NCI-H1092 treated with DMSO at 0.1 percent for 48 hours (cell line): Measurements from ENCODE around the gene GLB1L2.
"Not testable (repeated sequence)": the region's sequence is repeated elsewhere in the genome, so short reads cannot be mapped to it uniquely, and the experiment has no call there.

ENCODE experiments used
- DNase-seq: peaks from one replicate; lab custom pipeline; 2025; lab: John Stamatoyannopoulos, UW

GLB1L2 gene, protein sequence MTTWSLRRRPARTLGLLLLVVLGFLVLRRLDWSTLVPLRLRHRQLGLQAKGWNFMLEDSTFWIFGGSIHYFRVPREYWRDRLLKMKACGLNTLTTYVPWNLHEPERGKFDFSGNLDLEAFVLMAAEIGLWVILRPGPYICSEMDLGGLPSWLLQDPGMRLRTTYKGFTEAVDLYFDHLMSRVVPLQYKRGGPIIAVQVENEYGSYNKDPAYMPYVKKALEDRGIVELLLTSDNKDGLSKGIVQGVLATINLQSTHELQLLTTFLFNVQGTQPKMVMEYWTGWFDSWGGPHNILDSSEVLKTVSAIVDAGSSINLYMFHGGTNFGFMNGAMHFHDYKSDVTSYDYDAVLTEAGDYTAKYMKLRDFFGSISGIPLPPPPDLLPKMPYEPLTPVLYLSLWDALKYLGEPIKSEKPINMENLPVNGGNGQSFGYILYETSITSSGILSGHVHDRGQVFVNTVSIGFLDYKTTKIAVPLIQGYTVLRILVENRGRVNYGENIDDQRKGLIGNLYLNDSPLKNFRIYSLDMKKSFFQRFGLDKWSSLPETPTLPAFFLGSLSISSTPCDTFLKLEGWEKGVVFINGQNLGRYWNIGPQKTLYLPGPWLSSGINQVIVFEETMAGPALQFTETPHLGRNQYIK

DNA sequence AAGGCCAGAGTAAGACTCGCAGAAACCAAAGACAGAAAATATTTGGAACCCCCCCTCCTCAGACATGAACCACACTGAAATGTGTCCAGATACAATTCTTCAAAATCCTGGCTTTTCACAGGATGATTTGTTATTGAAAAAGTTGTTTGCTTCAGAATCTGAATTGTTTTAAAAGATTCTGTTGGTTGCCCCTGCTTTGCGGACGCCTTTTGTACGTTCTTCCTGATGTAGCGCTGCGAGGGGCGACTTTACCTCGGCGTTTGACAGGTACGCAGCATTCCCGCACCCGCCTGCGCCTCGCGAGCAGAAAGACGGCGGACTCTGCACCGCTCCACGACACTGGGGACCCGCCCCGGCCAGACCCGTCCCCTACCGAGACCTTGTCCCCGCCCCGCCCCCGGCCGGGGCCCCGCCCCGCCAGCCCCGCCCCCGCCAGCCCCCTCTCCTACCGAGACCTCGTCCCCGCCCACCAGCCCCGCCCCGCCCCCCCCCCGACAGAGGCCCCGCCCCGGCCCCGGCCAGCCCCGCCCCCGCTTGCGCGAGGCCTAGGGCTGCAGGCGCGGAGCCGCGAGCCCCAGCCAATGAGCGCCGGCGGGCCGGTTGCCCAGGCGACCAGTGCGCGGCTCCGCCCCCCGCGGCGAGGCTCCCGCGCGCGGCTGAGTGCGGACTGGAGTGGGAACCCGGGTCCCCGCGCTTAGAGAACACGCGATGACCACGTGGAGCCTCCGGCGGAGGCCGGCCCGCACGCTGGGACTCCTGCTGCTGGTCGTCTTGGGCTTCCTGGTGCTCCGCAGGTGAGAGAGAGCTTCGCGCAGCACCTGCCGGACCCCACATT is at the start of gene GLB1L2:
Gene GLB1L2 (plus strand): TSS at position 635 of the 835 bp plus-strand sequence. CDS start 74 bp downstream, at position 709.
- DNase-seq: peak; percentile 82

DNA sequence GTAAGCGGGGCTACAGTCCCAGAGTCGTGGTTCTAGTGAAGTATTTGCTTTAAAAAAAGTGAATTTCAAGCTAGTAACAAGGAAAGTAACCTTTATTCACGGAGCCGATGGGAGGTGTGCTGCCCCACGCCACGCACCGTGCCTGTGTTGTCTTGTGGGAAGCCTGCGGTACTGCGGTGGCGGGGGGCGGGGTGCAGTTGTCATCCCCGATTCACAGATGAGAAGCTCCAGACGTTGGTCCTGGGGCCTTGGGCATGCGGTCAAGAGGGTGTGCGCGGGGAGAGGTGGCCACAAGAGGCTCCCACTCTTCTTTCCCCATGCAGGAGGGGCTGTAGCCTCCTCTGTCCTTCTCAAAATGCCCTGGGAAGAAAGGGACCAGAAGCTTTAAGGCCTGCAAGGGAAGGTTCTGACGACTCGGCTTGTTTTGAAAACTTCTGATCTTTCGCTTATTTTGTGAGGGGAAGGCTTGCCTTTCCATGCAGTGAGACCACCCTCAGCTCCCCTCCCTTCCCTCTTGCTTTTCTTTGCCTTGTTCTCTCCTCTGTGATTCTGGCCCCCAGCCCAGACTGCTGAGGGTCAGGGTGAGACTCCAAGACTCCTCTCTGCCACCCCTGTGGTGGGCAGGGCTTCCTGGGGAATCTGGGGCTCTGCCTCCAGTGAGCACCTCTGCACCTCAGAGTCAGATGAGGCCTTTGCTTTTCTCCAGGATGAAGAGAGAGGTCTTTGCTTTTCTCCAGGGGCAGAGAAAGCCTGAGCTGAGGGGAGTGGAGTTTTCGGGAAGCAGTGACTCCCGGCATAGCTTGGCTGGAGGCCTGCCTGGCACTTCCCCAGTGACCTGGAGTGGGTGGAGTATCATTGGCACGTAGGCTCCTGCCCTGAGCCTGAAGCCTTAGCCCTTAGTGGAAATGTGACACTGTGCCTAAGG is 49.4 kb upstream of the GLB1L2 start:
- no peak for DNase-seq

DNA sequence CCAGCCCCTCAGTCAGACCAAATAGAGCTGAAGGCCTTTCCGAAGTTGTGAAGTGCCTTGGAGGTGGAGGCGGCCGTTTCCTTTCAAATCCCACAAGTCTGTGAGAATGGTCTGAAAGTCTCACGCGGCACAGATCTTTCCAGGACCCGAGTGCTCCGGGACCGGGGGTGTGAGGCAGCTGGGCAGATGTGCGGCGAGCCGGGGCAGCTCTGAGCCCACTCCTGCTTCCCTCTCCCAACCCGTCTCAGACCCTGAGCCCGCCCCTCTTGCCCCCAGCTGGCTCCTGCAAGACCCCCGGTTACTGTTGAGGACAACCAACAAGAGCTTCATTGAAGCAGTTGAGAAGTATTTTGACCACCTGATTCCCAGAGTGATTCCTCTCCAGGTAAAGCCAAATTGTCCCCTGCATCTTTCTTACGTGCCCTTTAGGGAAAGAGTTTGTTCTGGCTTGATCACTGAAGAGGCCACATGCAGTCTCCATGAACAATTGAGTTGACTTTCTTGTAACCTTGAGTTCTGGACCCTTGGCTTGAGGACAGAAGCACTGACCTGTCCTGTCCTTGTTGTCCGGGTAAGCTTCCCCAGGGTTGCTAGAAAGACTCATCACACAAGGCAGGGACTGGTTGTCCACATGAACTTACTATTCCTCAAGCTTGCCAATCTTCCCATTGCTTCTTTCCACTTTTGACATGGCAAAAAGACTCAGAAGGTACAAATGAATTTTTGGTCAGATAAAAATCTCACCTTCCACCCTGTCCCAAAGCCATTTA is 48.1 kb upstream of the GLB1L2 start:
- DNase-seq: no peak

DNA sequence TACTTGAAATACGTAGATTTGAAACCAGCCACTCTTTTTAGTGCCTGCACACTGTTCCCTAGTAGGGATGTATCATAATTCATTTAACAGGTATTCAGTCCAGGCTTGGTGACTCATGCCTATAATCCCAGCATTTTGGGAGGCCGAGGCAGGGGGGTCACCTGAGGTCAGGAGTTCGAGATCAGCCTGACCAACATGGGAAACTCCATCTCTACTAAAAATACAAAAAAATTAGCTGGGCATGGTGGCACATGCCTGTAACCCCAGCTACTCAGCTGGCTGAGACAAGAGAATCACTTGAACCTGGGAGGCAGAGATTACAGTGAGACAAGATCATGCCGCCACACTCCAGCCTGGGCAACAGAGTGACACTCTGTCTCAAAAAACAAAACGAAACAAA is 47.4 kb upstream of the GLB1L2 start:
- not testable (repeated sequence) for DNase-seq

- no peak for DNase-seq
Observed at GRCh38 chr11:134287561-134287960, 44.2 kb upstream of the GLB1L2 start.

GRCh38 chr11:134288486-134288885 is 43.3 kb upstream of the GLB1L2 start:
- no peak for DNase-seq

DNA sequence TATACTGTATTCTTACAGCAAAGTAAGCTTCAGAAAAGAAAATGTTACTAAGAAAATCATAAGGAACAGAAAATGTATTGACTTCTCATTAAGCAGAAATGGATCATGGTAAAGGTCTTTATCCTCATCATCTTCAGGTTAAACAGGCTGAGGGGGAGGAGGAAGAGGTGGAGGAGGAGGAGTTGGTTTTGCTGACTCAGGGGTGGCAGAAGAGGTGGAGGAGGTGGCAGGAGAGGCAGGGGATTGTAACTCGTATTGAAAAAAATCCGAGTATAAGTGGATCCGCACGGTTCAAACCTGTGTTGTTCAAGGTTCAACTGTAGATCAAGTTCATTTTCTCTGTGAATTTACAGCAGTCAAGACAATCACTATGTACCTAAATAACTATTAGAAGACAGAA is 42.6 kb upstream of the GLB1L2 start:
- DNase-seq: no peak

- DNase-seq: no peak
Observed at GRCh38 chr11:134289789-134290188, 42.0 kb upstream of the GLB1L2 start.

DNA sequence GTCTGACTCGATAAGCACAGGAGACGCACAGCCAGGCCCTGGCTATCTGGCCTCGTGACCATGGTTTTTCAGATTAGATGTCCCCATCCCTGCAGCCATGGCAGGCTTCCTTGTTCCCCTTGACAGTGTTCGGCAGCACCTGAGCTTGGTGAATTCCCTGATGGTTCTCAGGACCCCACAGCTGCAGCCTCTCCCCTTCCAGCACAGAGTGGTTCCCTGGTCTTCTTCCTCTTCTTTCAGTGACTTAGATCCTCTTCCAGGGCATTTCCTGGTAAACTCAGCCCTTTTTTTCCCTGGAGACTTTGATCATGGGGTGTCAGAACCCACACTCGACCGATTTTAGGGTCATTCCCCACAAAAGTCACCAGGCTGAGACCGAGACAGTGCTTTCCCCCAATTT is 41.1 kb upstream of the GLB1L2 start:
- DNase-seq: no peak

DNA sequence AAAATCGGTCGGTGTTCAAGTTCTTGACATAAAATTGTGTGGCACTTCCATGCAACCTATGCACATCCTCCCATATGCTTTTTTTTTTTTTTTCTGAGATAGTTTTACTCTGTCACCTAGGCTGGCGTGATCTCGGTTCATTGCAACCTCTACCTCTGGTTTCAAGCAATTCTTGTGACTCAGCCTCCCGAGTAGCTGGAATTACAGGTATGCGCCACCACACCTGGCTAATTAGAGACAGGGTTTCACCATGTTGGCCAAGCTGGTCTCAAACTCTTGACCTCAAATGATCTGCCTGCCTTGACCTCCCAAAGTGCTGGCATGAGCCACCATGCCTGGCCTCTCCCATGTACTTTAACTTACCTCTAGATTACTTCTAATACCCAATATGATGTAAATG is 40.6 kb upstream of the GLB1L2 start:
- no peak for DNase-seq

GRCh38 chr11:134292661-134293060 is 39.1 kb upstream of the GLB1L2 start:
- DNase-seq: no peak

GRCh38 chr11:134293119-134294113 is 38.4 kb upstream of the GLB1L2 start:
- DNase-seq: no peak

DNA sequence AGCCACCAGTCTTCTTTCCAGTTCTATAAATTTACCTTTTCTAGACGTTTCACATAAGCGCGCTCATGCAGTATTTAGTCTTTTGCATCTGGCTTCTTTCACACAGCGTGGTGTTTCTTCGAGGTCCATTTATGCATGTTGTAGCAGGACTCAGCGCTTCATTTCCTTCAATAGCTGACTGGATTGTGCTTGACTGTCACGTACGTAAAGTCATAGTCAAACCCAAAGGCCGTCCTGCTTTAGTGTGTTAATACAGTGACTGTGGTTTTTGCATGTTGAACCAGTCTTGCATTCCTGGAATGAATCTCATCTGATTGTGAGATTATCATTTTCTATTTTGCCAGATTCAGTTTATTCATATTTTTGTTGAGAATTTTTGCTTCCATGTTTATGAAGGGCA is 37.1 kb upstream of the GLB1L2 start:
- DNase-seq: no peak

DNA sequence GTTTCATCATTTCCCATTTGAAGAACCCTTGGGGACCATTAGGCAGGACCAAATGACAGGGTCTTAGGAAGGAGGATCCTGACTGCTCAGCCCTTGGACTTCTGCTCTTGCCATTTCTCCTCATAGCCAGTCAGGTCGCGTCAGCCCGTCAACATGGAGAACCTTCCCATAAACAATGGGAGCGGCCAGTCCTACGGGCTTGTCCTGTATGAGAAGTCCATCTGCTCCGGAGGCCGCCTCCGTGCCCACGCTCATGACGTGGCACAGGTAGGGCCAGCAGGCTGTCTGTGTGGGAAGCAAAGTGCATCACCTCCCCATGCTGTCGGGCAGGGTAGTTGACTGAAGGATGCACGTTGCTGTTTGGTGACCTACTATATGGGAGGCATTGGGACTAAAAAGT is 19.6 kb upstream of the GLB1L2 start:
- DNase-seq: no peak

DNA sequence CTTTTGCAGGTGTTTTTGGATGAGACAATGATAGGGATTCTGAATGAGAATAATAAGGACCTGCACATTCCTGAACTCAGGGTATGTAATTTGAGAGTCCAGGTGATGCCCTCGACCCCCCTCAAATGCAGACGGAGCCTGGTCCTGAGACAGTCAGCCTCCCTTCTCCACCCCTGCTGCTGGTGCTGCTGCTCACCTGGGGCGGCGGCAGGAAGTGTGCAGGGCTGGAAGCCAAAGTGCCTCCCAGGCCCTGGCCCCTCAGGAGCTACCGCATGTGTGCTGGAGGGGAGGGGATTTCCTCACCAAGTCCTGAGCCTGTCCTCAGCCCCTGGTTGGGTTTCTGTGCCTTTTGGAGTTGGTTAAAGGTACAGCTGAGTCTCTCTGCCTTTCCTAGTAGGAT is 19.0 kb upstream of the GLB1L2 start:
- no peak for DNase-seq

GRCh38 chr11:134313379-134313778 is 18.4 kb upstream of the GLB1L2 start:
- no peak for DNase-seq

- DNase-seq: no peak
Observed at GRCh38 chr11:134313821-134314607, 17.8 kb upstream of the GLB1L2 start.

GRCh38 chr11:134317103-134317502 is 14.7 kb upstream of the GLB1L2 start:
- DNase-seq: no peak

GRCh38 chr11:134321373-134321772 is 10.4 kb upstream of the GLB1L2 start:
- not testable (repeated sequence) for DNase-seq
